NOMO-1 treated with dmso at 0.1 percent for 144 hours (cell line): ENCODE results near the gene OVOL3.

Experiments
- DNase-seq: peaks from one replicate; lab custom pipeline; 2025; ENCODE audit not compliant: unreplicated experiment; lab: John Stamatoyannopoulos, UW

OVOL3 gene

GRCh38 chr19:36160821-36161596 is 50.1 kb downstream of the OVOL3 start:
- DNase-seq: no peak
